CD4-positive, CD25-positive, alpha-beta regulatory T cell (primary cell): ENCODE data around the gene PDZD2. TPM values are rescaled to one million over a fixed set of nuclear protein-coding genes. Genes with fewer than 3 reads are reported as not detected.

ENCODE experiments used
- ATAC-seq, 2 donors: fragments of 150-1000 bp; cut with Tn5 transposase; one replicate each; pipeline ENCODE4 v1.10.0; 2021; ENCODE audit warnings: low read depth in 2 of 2, moderate number of reproducible peaks in 2 of 2, moderate library complexity in 1 of 2
- DNase-seq, 3 donors: peaks; one replicate each; pipeline versions ENCODE4 v3.0.0 to v3.0.0-alpha.2; 2012 to 2022; ENCODE audit warnings: mixed read lengths in 1 of 3
- H3K27ac ChIP-seq: one replicate; pipeline ENCODE4 v1.7.0; 2013; ENCODE audit warnings: mild to moderate bottlenecking, low read length; ENCODE audit not compliant: insufficient read depth, poor library complexity, severe bottlenecking
- H3K27me3 ChIP-seq: one replicate; pipeline ENCODE4 v1.7.0; 2013; ENCODE audit warnings: low read length; ENCODE audit not compliant: control insufficient read depth, insufficient read depth
- H3K36me3 ChIP-seq: one replicate; pipeline ENCODE4 v1.7.0; 2013; ENCODE audit warnings: mild to moderate bottlenecking, low read length, moderate library complexity; ENCODE audit not compliant: control insufficient read depth, insufficient read depth
- H3K4me1 ChIP-seq: 2 replicates; pipeline ENCODE4 v1.7.0; 2013; ENCODE audit warnings: mild to moderate bottlenecking, low read length; ENCODE audit not compliant: insufficient read depth, control insufficient read depth, poor library complexity, severe bottlenecking
- H3K4me3 ChIP-seq: one replicate; pipeline ENCODE4 v1.7.0; 2013; ENCODE audit warnings: low read depth, mild to moderate bottlenecking, low read length, moderate library complexity
- H3K9me3 ChIP-seq, 2 experiments: 1 replicate in 1 of 2; 2 replicates in 1 of 2; pipeline ENCODE4 v1.7.0; 2013; ENCODE audit warnings: low read length in 2 of 2, mild to moderate bottlenecking in 1 of 2, moderate library complexity in 1 of 2; ENCODE audit not compliant: control insufficient read depth in 2 of 2
- H3K27ac Mint-ChIP-seq, 3 donors: one replicate each; pipeline ENCODE4 v1.8.0; 2020 to 2022; ENCODE audit warnings: mild to moderate bottlenecking in 3 of 3, mixed read lengths in 3 of 3, moderate library complexity in 2 of 3
- H3K27me3 Mint-ChIP-seq: one replicate; pipeline ENCODE4 v1.8.0; 2022; ENCODE audit warnings: mild to moderate bottlenecking, mixed read lengths
- H3K36me3 Mint-ChIP-seq: one replicate; pipeline ENCODE4 v1.8.0; 2020; ENCODE audit warnings: mixed read lengths
- H3K4me1 Mint-ChIP-seq, 4 donors: one replicate each; pipeline ENCODE4 v1.8.0; 2020 to 2022; ENCODE audit warnings: mixed read lengths in 4 of 4, mild to moderate bottlenecking in 1 of 4
- H3K4me3 Mint-ChIP-seq, 4 donors: one replicate each; pipeline ENCODE4 v1.8.0; 2020 to 2022; ENCODE audit warnings: mild to moderate bottlenecking in 4 of 4, mixed read lengths in 4 of 4, moderate library complexity in 3 of 4
- H3K9me3 Mint-ChIP-seq, 7 donors: one replicate each; pipeline ENCODE4 v1.8.0; 2020 to 2022; ENCODE audit warnings: mixed read lengths in 7 of 7, mild to moderate bottlenecking in 3 of 7, moderate library complexity in 2 of 7
- polyA plus RNA-seq, 4 donors: library from polyadenylated mRNA; unstranded; fragments of 300-500 nt; fragmentation: Illumina TruSeq; gene quantifications; one replicate each; pipeline ENCODE4 v1.2.3, GENCODE V29; 2021
- total RNA-seq: library from RNA; stranded (reverse); gene quantifications from one replicate; pipeline ENCODE4 v1.2.3, GENCODE V29; 2022

The PDZD2 gene
- total and polyA plus RNA-seq, 5 donors from 2014 or later = 0.06 to 1.3 (median 0.25) TPM

DNA sequence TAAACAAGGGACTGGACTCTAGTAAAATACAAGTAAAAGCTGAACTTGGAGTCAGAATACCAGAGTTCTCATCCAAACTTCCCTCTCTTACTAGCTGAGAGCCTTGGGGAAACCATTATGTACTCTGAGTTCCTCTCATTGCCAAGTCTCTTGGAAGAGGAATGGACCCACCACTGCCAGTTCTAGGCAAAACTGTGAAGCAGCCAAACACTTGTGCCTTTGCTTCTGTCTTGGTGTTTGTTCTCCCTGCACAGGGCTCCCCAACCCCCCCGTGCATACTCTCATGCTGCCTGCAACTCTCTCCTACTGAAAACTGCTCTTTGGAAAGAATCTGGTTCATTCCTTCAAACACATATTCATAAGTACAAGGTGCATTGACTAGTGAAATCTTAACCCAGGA, 102.6 kb downstream of the PDZD2 start:
- H3K36me3 ChIP-seq = no peaks in the 10 kb centered on the region
- DNase-seq = no peak
- H3K27ac ChIP-seq = no peak overlapping the region
- Mint-ChIP-seq H3K4me3 (no peak overlapping the region), H3K9me3 (peaks cover 0 to 5% (median 3%) of the 10 kb centered on the region in 7 donors), H3K27me3 (no peaks in the 10 kb centered on the region), H3K4me1 (no peaks in the 10 kb centered on the region), H3K27ac (no peak overlapping the region), H3K36me3 (no peaks in the 10 kb centered on the region)
- H3K4me3 ChIP-seq = no peak overlapping the region
- ATAC-seq = no peak
- no peaks in the 10 kb centered on the region for H3K9me3 ChIP-seq
- no peaks in the 10 kb centered on the region for H3K27me3 ChIP-seq
- H3K4me1 ChIP-seq = no peaks in the 10 kb centered on the region

DNA sequence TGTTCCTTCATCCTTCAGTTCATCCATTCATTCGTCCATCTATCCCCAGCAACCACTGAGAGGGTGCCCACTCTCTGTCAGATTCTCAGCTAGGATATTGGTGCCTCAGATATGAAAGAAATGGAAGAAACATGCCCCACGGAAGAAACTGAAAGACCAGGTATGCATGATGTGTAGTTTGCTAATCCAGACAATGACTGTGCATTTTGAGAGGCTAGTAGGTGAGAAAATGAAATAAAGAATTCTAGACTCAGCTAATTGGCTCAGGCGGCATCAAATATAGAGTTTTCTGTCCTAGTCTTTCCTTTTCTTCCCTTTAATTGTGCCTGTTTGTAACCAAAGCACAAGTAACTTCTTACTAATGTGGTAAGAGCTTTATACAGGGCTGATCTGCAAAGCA, 104.7 kb downstream of the PDZD2 start:
- no peaks in the 10 kb centered on the region for H3K4me1 ChIP-seq
- ATAC-seq = no peak
- H3K27me3 ChIP-seq = no peaks in the 10 kb centered on the region
- no peak overlapping the region for H3K4me3 ChIP-seq
- no peak for DNase-seq
- H3K36me3 Mint-ChIP-seq = no peaks in the 10 kb centered on the region
- H3K9me3 ChIP-seq = no peaks in the 10 kb centered on the region
- no peak overlapping the region for H3K27ac ChIP-seq
- no peak overlapping the region for H3K27ac Mint-ChIP-seq
- H3K4me1 Mint-ChIP-seq = no peaks in the 10 kb centered on the region
- H3K36me3 ChIP-seq = no peaks in the 10 kb centered on the region
- peaks cover 0 to 4% (median 2%) of the 10 kb centered on the region in 7 donors for H3K9me3 Mint-ChIP-seq
- no peaks in the 10 kb centered on the region for H3K27me3 Mint-ChIP-seq
- no peak overlapping the region for H3K4me3 Mint-ChIP-seq

DNA sequence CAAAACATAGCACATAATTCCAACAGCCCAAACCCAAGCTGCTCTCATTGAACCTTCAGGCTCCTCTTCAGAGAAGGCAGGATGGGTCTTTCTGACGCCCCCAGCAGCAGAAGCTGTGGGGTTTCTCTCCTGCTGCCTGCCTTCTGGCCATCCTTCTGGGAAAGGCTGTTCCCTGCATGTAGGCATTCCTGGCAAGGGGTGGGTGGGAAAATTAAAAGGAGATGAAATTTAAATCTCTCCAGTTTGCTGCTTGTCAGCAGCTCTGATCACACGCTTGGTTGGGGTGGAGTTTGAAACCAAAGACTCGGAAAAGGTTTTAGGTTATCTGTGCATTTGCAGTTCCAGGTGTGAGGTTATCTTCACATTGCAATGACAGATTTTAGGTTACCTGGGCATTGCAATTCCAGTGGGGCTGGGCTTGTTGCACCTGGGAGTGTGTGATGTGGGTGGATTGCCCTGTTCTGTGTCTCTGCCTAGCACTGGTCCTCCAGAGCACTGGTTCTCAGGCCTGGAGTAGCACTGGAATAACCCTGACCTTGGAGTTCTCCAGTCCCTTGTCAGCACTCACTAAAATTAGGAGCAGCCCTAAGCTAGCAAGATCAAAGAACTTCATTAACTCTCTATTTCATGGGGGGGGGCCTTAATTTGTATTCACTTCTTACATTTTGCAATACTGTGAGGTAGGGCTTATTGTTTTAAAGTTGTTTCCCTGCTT, 109.7 kb downstream of the PDZD2 start:
- Histone ChIP-seq H3K4me1 (no peaks in the 10 kb centered on the region), H3K36me3 (no peaks in the 10 kb centered on the region), H3K9me3 (no peaks in the 10 kb centered on the region), H3K27me3 (no peaks in the 10 kb centered on the region), H3K27ac (no peak overlapping the region), H3K4me3 (no peak overlapping the region)
- no peak for ATAC-seq
- Mint-ChIP-seq H3K27me3 (peaks cover 4% of the 10 kb centered on the region), H3K4me3 (no peak overlapping the region), H3K27ac (no peak overlapping the region), H3K36me3 (no peaks in the 10 kb centered on the region), H3K4me1 (no peaks in the 10 kb centered on the region), H3K9me3 (peaks cover 0 to 2% (median 0%) of the 10 kb centered on the region in 7 donors)
- DNase-seq = no peak

DNA sequence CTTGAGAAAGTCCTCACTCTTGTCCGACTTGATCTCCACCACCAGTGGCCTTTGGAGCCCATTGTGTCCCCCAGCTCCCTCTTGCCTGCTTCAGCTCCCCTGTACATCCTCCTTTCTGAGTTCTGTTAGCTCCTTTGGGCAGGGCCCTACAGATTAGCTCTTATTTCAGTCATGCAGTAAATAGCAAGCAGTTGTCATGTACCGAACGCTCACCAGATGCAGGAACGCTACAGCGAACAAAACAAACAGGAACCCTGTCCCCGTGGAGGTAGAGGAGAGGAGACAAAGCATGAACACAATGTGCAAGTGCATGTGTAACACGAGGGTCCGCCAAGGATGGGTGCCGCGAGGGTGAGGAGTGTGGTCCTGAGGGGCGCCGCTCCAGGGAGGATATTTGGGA, 111.3 kb downstream of the PDZD2 start:
- no peaks in the 10 kb centered on the region for H3K36me3 ChIP-seq
- DNase-seq = no peak
- no peaks in the 10 kb centered on the region for H3K9me3 ChIP-seq
- ATAC-seq = no peak
- H3K4me1 Mint-ChIP-seq = no peaks in the 10 kb centered on the region
- H3K4me3 ChIP-seq = no peak overlapping the region
- peaks cover 0 to 1% (median 0%) of the 10 kb centered on the region in 7 donors for H3K9me3 Mint-ChIP-seq
- no peaks in the 10 kb centered on the region for H3K27me3 ChIP-seq
- no peaks in the 10 kb centered on the region for H3K4me1 ChIP-seq
- H3K27ac Mint-ChIP-seq = no peak overlapping the region
- no peaks in the 10 kb centered on the region for H3K36me3 Mint-ChIP-seq
- no peak overlapping the region for H3K27ac ChIP-seq
- peaks cover 4% of the 10 kb centered on the region for H3K27me3 Mint-ChIP-seq
- H3K4me3 Mint-ChIP-seq = no peak overlapping the region

DNA sequence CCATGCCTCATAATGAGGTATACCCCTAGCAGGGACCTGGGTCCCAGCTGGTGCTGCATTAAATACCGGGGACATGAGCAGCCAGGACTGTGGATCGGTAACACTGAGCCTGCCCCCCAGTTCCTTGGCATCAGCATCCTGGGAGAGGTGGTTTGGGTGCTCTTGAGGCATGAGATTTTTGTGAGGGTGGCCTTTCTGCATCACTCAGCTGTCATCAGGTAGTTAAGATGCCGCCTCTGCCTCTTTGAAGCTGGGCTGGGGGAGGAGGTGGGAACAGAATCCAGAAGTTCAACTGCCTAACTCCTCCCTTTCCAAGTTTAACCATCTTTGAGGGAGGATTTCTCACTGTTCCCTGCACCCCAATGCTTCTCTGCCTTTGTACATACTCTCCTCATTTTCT, 112.7 kb downstream of the PDZD2 start:
- no peak overlapping the region for H3K4me3 Mint-ChIP-seq
- H3K27ac Mint-ChIP-seq = no peak overlapping the region
- no peak overlapping the region for H3K27ac ChIP-seq
- DNase-seq (no peak), ATAC-seq (no peak)
- H3K36me3 ChIP-seq = no peaks in the 10 kb centered on the region
- H3K9me3 ChIP-seq = no peaks in the 10 kb centered on the region
- no peak overlapping the region for H3K4me3 ChIP-seq
- H3K4me1 ChIP-seq = no peaks in the 10 kb centered on the region
- no peaks in the 10 kb centered on the region for H3K27me3 ChIP-seq
- no peaks in the 10 kb centered on the region for H3K36me3 Mint-ChIP-seq
- peaks cover 0 to 1% (median 0%) of the 10 kb centered on the region in 7 donors for H3K9me3 Mint-ChIP-seq
- H3K27me3 Mint-ChIP-seq = peaks cover 5% of the 10 kb centered on the region
- no peaks in the 10 kb centered on the region for H3K4me1 Mint-ChIP-seq

DNA sequence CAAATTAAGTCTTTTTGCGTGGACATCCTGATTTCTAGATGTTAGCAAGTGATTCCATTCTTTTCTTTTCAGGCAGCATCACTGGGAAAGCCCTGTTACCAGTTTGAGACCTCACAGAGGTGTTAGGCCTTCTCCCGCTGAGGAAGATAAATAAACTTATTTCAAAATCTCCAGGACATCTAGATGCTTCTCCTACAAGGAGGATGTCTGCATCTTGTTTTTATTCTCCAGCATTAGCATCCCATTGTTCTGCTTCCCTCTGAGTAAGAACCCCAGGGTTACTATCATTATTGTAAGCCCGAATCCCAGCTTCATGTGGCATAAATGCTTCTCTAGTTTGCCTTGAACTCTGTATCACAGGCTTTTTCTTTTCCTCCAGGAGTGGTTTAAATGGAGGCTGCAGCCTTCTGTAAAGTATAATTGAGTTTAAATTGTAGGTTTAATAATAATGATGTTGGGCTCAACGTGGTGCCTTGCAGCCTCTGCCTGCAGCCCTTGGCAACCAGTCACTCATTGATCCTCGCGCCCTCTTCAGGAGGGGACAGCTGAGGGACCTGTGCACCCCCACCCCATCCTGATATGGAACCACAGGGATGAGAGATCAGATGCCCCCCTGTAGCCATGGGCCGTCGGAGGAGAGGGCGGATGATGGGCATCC, 114.9 kb downstream of the PDZD2 start:
- no peaks in the 10 kb centered on the region for H3K36me3 ChIP-seq
- no peak for ATAC-seq
- no peaks in the 10 kb centered on the region for H3K4me1 Mint-ChIP-seq
- no peaks in the 10 kb centered on the region for H3K4me1 ChIP-seq
- DNase-seq = no peak
- H3K27ac ChIP-seq = no peak overlapping the region
- H3K9me3 Mint-ChIP-seq = peaks cover 0 to 1% (median 0%) of the 10 kb centered on the region in 7 donors
- no peak overlapping the region for H3K4me3 ChIP-seq
- no peaks in the 10 kb centered on the region for H3K36me3 Mint-ChIP-seq
- H3K4me3 Mint-ChIP-seq = no peak overlapping the region
- H3K27me3 Mint-ChIP-seq = peaks cover 12% of the 10 kb centered on the region
- H3K27me3 ChIP-seq = no peaks in the 10 kb centered on the region
- no peak overlapping the region for H3K27ac Mint-ChIP-seq
- no peaks in the 10 kb centered on the region for H3K9me3 ChIP-seq

DNA sequence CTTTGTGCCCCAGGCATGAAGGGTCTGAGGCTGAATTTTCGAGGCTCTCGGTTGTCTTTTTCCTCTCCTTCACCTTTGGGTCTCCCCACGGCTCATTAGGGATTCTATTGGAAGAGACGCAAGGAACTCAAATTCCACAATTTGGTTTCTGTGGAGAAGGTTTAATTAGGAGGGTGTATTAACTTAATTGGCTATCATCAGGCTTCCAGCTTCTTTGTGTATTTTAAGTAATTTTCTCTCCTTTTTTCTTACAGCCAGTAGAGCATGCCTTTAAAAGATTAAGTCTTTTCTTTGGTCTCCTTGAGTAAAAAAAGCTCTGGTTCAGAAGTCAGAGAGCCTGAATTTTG, 115.4 kb downstream of the PDZD2 start:
- DNase-seq (no peak), ATAC-seq (no peak)
- Histone ChIP-seq H3K27ac (no peak overlapping the region), H3K9me3 (no peaks in the 10 kb centered on the region), H3K4me3 (no peak overlapping the region), H3K36me3 (no peaks in the 10 kb centered on the region), H3K27me3 (no peaks in the 10 kb centered on the region), H3K4me1 (no peaks in the 10 kb centered on the region)
- Mint-ChIP-seq H3K36me3 (no peaks in the 10 kb centered on the region), H3K4me1 (no peaks in the 10 kb centered on the region), H3K9me3 (peaks cover 0 to 1% (median 0%) of the 10 kb centered on the region in 7 donors), H3K27me3 (peaks cover 12% of the 10 kb centered on the region), H3K4me3 (no peak overlapping the region), H3K27ac (no peak overlapping the region)
